ENCODE data around the gene MSL1. TPM values are rescaled to one million over a fixed set of nuclear protein-coding genes. Genes with fewer than 3 reads are reported as not detected.

The MSL1 gene
- total RNA-seq, 1 donor from 2014 or later, result 96.2 TPM

GRCh38 chr17:40176754-40177110 lies 55.0 kb downstream of the MSL1 start:
- TF ChIP-seq CTCF (IDR thresholded peaks at IDR 0.05; ENCODE audit: unreplicated experiment), result no peak
- H3K4me3 Mint-ChIP-seq (ENCODE audit: unreplicated experiment), result peak overlapping the region; percentile 73
- no peak overlapping the region for H3K27ac Mint-ChIP-seq (ENCODE audit: unreplicated experiment)
- peaks cover 6% of the 10 kb centered on the region for H3K27me3 Mint-ChIP-seq (ENCODE audit: unreplicated experiment)
- peaks cover 31% of the 10 kb centered on the region for H3K36me3 Mint-ChIP-seq (ENCODE audit: low read depth, unreplicated experiment)
- no peaks in the 10 kb centered on the region for H3K9me3 Mint-ChIP-seq (ENCODE audit: unreplicated experiment)
- peaks cover 10% of the 10 kb centered on the region for H3K4me1 Mint-ChIP-seq (ENCODE audit: unreplicated experiment)
- no peak for DNase-seq (ENCODE audit: low spot score)

GRCh38 chr17:40177275-40177874 lies 55.6 kb downstream of the MSL1 start, which contains the start of gene RAPGEFL1:
TSS of gene RAPGEFL1 (plus strand) at chr17:40177470. CDS start at chr17:40177862, 392 bp downstream.
- H3K27me3 Mint-ChIP-seq (ENCODE audit: unreplicated experiment), result peaks cover 6% of the 10 kb centered on the region
- TF ChIP-seq CTCF (IDR thresholded peaks at IDR 0.05; ENCODE audit: unreplicated experiment), result no peak
- H3K4me3 Mint-ChIP-seq (ENCODE audit: unreplicated experiment), result peak within 1 kb of the TSS; percentile 73
- no peaks in the 10 kb centered on the region for H3K9me3 Mint-ChIP-seq (ENCODE audit: unreplicated experiment)
- H3K36me3 Mint-ChIP-seq (ENCODE audit: low read depth, unreplicated experiment), result peaks cover 26% of the 10 kb centered on the region
- peaks cover 10% of the 10 kb centered on the region for H3K4me1 Mint-ChIP-seq (ENCODE audit: unreplicated experiment)
- H3K27ac Mint-ChIP-seq (ENCODE audit: unreplicated experiment), result no peak within 1 kb of the TSS
- DNase-seq (ENCODE audit: low spot score), result peak; percentile 75

GRCh38 chr17:40178021-40178601 lies 56.3 kb downstream of the MSL1 start:
- TF ChIP-seq CTCF (IDR thresholded peaks at IDR 0.05; ENCODE audit: unreplicated experiment), result no peak
- H3K4me1 Mint-ChIP-seq (ENCODE audit: unreplicated experiment), result peaks cover 10% of the 10 kb centered on the region
- H3K27me3 Mint-ChIP-seq (ENCODE audit: unreplicated experiment), result peaks cover 6% of the 10 kb centered on the region
- no peaks in the 10 kb centered on the region for H3K9me3 Mint-ChIP-seq (ENCODE audit: unreplicated experiment)
- no peak for DNase-seq (ENCODE audit: low spot score)
- peaks cover 22% of the 10 kb centered on the region for H3K36me3 Mint-ChIP-seq (ENCODE audit: low read depth, unreplicated experiment)
- no peak overlapping the region for H3K4me3 Mint-ChIP-seq (ENCODE audit: unreplicated experiment)
- no peak overlapping the region for H3K27ac Mint-ChIP-seq (ENCODE audit: unreplicated experiment)

- Mint-ChIP-seq H3K4me3 (ENCODE audit: unreplicated experiment) (no peak overlapping the region), H3K9me3 (ENCODE audit: unreplicated experiment) (no peaks in the 10 kb centered on the region), H3K27me3 (ENCODE audit: unreplicated experiment) (peaks cover 6% of the 10 kb centered on the region), H3K4me1 (ENCODE audit: unreplicated experiment) (peaks cover 10% of the 10 kb centered on the region), H3K27ac (ENCODE audit: unreplicated experiment) (no peak overlapping the region), H3K36me3 (ENCODE audit: low read depth, unreplicated experiment) (peaks cover 17% of the 10 kb centered on the region)
- TF ChIP-seq CTCF (IDR thresholded peaks at IDR 0.05; ENCODE audit: unreplicated experiment), result no peak
- DNase-seq (ENCODE audit: low spot score), result no peak
These were observed 56.9 kb downstream of the MSL1 start for GRCh38 chr17:40178660-40179059.

GRCh38 chr17:40179923-40180659 lies 58.3 kb downstream of the MSL1 start:
- no peak for TF ChIP-seq CTCF (IDR thresholded peaks at IDR 0.05; ENCODE audit: unreplicated experiment)
- Mint-ChIP-seq H3K36me3 (ENCODE audit: low read depth, unreplicated experiment) (peaks cover 10% of the 10 kb centered on the region), H3K27ac (ENCODE audit: unreplicated experiment) (peak overlapping the region; percentile 45), H3K4me3 (ENCODE audit: unreplicated experiment) (no peak overlapping the region), H3K9me3 (ENCODE audit: unreplicated experiment) (no peaks in the 10 kb centered on the region), H3K27me3 (ENCODE audit: unreplicated experiment) (peaks cover 8% of the 10 kb centered on the region), H3K4me1 (ENCODE audit: unreplicated experiment) (peaks cover 10% of the 10 kb centered on the region)
- no peak for DNase-seq (ENCODE audit: low spot score)

Data from endothelial cell (in vitro differentiated cells).